GM12865 (cell line): ENCODE data around the gene LAMA4.

Experiments used
- DNase-seq: peaks from one replicate; pipeline ENCODE4 v3.0.0; 2010; ENCODE audit warnings: low read depth
- H3K4me3 ChIP-seq: 2 replicates; pipeline ENCODE4 v1.5.1; 2011; ENCODE audit warnings: mild to moderate bottlenecking, low read depth, low read length, control low read depth
- TF ChIP-seq, protein P1 (sequence below): IDR thresholded peaks from 2 replicates; pipeline ENCODE4 v1.5.1; 2011; ENCODE audit warnings: low read length, control low read depth, low read depth, inconsistent platforms; ENCODE audit not compliant: insufficient read depth; ENCODE audit errors: missing control alignments

LAMA4 gene

DNA sequence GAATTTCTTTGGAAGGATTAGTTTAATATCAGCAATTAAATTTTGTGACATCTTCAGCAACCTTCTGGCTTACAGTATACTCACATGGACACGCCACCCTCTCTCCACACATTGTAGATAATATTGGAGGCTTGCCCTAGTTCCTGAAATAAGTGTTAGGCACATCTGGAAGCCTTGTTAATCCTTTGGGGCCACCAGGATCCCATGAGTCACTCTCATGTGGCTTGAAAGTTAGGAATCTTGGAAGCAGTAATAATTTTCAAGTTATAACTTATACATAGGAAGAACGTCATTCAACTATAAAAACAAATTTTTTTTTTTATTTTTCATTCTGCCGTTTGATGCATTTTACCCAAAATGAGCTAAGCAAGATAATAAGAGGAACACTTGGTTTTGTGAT, 20.5 kb downstream of the LAMA4 start:
- TF ChIP-seq, protein P1, sequence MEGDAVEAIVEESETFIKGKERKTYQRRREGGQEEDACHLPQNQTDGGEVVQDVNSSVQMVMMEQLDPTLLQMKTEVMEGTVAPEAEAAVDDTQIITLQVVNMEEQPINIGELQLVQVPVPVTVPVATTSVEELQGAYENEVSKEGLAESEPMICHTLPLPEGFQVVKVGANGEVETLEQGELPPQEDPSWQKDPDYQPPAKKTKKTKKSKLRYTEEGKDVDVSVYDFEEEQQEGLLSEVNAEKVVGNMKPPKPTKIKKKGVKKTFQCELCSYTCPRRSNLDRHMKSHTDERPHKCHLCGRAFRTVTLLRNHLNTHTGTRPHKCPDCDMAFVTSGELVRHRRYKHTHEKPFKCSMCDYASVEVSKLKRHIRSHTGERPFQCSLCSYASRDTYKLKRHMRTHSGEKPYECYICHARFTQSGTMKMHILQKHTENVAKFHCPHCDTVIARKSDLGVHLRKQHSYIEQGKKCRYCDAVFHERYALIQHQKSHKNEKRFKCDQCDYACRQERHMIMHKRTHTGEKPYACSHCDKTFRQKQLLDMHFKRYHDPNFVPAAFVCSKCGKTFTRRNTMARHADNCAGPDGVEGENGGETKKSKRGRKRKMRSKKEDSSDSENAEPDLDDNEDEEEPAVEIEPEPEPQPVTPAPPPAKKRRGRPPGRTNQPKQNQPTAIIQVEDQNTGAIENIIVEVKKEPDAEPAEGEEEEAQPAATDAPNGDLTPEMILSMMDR: no peak
- no peak for DNase-seq
- no peak overlapping the region for H3K4me3 ChIP-seq

DNA sequence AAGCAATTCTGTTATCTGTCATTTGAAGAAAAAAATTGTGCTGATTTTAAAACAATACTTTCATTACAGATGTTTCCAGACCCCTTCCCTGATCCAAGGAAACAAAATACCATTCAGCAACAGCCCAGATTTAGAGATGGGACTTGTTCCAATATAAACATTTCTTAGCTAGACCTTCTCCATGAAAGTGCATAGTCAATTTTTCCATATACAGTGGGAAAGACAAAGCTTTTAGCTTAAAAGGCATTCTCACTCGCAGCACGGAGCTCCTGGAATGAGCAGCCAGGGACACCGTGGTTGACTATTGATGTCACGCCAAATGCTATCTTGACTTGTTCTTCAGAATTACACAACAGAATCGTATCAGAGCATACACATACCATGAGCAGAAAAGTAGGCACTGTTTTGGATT, 21.5 kb downstream of the LAMA4 start:
- no peak for DNase-seq
- TF ChIP-seq, protein P1: no peak
- no peak overlapping the region for H3K4me3 ChIP-seq

DNA sequence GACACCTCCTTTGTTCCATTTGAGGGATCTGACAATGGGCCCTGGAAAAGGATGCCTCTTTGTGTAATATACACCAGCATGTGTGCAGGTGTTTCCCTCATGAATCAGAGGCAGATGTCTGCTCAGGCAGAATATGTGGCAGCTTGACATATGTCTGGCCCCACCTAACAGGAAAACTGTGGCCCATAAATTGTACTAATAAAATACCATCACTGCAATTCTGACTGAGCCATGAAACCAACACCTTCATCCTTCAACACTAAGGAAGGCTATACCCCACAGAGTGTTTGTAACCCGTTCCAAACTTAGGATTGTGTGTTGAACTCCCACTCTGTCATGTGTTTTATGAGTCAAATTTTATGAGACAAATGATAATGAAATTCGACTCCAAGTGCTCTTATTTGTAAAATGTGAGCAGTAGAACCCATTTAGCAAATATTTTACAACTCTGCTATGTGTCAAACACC, 22.7 kb downstream of the LAMA4 start:
- no peak for DNase-seq
- no peak overlapping the region for H3K4me3 ChIP-seq
- TF ChIP-seq, protein P1: no peak

DNA sequence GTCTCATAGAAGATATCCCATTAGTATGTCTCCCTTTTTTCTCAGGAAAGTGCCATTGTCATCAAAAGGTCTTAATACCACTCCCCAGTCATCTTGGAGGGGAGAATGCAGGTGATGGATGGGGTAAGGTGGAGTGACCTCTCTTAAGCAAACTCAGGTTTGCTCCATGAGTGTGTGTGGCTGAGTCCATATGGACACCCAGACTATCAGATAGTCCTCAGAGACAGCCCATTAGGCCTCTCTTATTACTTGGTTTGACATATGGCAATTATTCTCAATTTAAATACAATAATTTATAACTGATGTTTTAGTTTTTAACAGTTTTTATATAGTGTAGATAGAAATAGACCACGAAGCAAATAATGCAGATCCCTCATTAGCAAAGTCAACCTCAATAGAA, 23.2 kb downstream of the LAMA4 start:
- TF ChIP-seq, protein P1: no peak
- DNase-seq: no peak
- no peak overlapping the region for H3K4me3 ChIP-seq

DNA sequence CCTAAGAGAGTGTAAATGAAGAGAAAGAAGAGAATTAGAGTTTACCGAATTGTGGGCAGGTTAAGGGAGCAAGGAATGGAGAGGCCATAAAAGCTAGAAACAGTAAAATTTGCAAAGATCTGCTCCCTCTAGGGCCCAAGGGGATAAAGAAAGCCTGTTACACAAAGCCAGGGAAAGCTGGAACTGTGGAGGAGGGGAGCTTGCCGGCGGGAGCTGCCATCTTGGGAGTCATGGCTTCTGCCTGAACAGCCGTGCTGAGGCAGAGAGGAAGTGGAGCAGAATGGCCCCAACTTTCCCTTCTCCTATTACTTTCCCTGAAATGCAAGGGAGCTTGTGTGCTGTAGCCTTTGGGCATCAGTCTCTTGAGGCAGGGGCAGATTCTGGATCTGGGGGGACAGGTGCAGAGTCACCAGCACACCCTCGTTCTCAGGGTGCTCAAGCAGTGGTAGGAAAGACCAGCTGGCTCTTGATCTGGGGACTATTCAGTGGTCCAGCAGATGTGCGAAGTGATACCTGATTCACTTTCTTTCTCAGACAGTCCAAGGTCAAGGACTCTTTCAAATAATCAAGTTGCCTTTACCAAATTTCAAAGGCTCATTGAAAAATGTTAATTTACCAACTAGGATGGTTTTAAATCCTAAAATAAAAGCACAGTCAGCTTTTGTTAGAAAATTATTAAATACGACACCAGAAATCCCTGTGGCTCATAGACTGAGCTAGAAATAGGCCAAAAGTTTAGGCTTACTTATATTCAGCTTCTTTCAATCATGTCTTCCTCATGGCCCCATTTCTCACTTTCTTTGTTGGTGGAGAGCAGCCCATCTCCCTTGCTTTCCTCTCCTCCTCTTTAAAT, 25.7 kb downstream of the LAMA4 start:
- DNase-seq: no peak
- H3K4me3 ChIP-seq: no peak overlapping the region
- TF ChIP-seq, protein P1: no peak

DNA sequence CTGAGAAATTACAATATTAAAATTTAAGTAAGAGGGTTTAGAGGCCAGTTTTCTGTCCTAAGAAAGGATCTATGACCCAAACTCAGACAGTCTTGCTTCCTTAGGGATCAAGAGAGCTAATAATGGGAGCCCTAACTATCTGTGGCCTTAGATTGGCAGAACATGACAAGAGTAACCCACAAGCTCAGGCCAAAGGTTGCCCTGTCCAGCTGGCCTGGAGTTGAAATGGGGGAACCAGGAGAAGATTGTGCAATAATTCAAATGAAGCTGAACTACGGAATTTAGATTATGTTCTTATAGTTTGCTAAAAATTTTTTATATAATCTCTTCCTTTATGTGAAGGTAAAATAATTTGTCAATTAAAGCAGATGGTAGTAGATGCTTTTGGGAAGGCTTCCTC, 26.4 kb downstream of the LAMA4 start:
- TF ChIP-seq, protein P1: no peak
- DNase-seq: no peak
- no peak overlapping the region for H3K4me3 ChIP-seq
